Endothelial cell (in vitro differentiated cells): ENCODE results near the gene ACVRL1. TPM values are rescaled to one million over a fixed set of nuclear protein-coding genes. Genes with fewer than 3 reads are reported as not detected.

ENCODE experiments used
- DNase-seq: peaks from one replicate; pipeline ENCODE4 v3.0.0; 2021; ENCODE audit warnings: low spot score
- H3K27ac Mint-ChIP-seq: one replicate; pipeline ENCODE4 v1.8.0; 2021; ENCODE audit warnings: mixed read lengths, inconsistent platforms; ENCODE audit not compliant: unreplicated experiment
- H3K27me3 Mint-ChIP-seq: one replicate; pipeline ENCODE4 v1.8.0; 2021; ENCODE audit warnings: mild to moderate bottlenecking, moderate library complexity, mixed read lengths, inconsistent platforms; ENCODE audit not compliant: unreplicated experiment
- H3K36me3 Mint-ChIP-seq: one replicate; pipeline ENCODE4 v1.8.0; 2021; ENCODE audit warnings: mild to moderate bottlenecking, low read depth, mixed read lengths, inconsistent platforms; ENCODE audit not compliant: unreplicated experiment
- H3K4me1 Mint-ChIP-seq: one replicate; pipeline ENCODE4 v1.8.0; 2021; ENCODE audit warnings: mild to moderate bottlenecking, mixed read lengths, inconsistent platforms; ENCODE audit not compliant: unreplicated experiment
- H3K4me3 Mint-ChIP-seq: one replicate; pipeline ENCODE4 v1.8.0; 2021; ENCODE audit warnings: mild to moderate bottlenecking, mixed read lengths, inconsistent platforms; ENCODE audit not compliant: unreplicated experiment
- H3K9me3 Mint-ChIP-seq: one replicate; pipeline ENCODE4 v1.8.0; 2021; ENCODE audit warnings: mixed read lengths, inconsistent platforms; ENCODE audit not compliant: unreplicated experiment
- CTCF ChIP-seq: fragments of 200-600 bp; sonication (generic); IDR thresholded peaks from one replicate; pipeline ENCODE4 v1.5.0; 2021; ENCODE audit warnings: antibody characterized with exemption; ENCODE audit not compliant: unreplicated experiment
- total RNA-seq: library from RNA; stranded (reverse); fragmentation: NEBNext Ultra II Directional; extraction: Animal tissue kit (Norgen Biotek cat#: 25700); gene quantifications from one replicate; pipeline ENCODE4 v1.2.1, GENCODE V29; 2021; ENCODE audit not compliant: unreplicated experiment

The ACVRL1 gene
- total RNA-seq, 1 donor from 2014 or later: 395 TPM

- DNase-seq: no peak
Observed at GRCh38 chr12:51921017-51921725, 13.9 kb downstream of the ACVRL1 start.

GRCh38 chr12:51922146-51922545 is 14.8 kb downstream of the ACVRL1 start:
- no peak for TF ChIP-seq CTCF
- H3K36me3 Mint-ChIP-seq: peaks cover 35% of the 10 kb centered on the region

More at GRCh38 chr12:51921017-51921725, 13.9 kb downstream of the ACVRL1 start:
- Mint-ChIP-seq H3K4me1 (peaks cover 65% of the 10 kb centered on the region), H3K4me3 (no peak overlapping the region), H3K9me3 (no peaks in the 10 kb centered on the region), H3K27ac (no peak overlapping the region), H3K36me3 (peaks cover 38% of the 10 kb centered on the region), H3K27me3 (peaks cover 42% of the 10 kb centered on the region)
- TF ChIP-seq CTCF: no peak

GRCh38 chr12:51922762-51923505 is 15.6 kb downstream of the ACVRL1 start:
- no peak for TF ChIP-seq CTCF
- Mint-ChIP-seq H3K4me1 (peaks cover 65% of the 10 kb centered on the region), H3K9me3 (no peaks in the 10 kb centered on the region), H3K27me3 (peaks cover 38% of the 10 kb centered on the region), H3K27ac (peak overlapping the region; percentile 75), H3K36me3 (peaks cover 27% of the 10 kb centered on the region), H3K4me3 (no peak overlapping the region)
- DNase-seq: no peak

More at GRCh38 chr12:51922146-51922545, 14.8 kb downstream of the ACVRL1 start:
- Mint-ChIP-seq H3K27ac (peak overlapping the region; percentile 57), H3K9me3 (no peaks in the 10 kb centered on the region), H3K4me1 (peaks cover 72% of the 10 kb centered on the region), H3K27me3 (peaks cover 40% of the 10 kb centered on the region), H3K4me3 (no peak overlapping the region)
- no peak for DNase-seq

- Mint-ChIP-seq H3K4me1 (peaks cover 62% of the 10 kb centered on the region), H3K9me3 (no peaks in the 10 kb centered on the region), H3K36me3 (peaks cover 20% of the 10 kb centered on the region), H3K27ac (peak overlapping the region; percentile 93), H3K27me3 (peaks cover 38% of the 10 kb centered on the region), H3K4me3 (no peak overlapping the region)
- DNase-seq: peak; percentile 73
- peak; percentile 62 for TF ChIP-seq CTCF
Observed at GRCh38 chr12:51923506-51924365, 16.4 kb downstream of the ACVRL1 start.
